ENCODE data around the gene LRP3.

The LRP3 gene

GRCh38 chr19:33225458-33225926 is 31.4 kb downstream of the LRP3 start, which contains the start of gene SLC7A10:
Gene SLC7A10 (minus strand): TSS chr19:33225850. CDS start chr19:33225703, 147 bp downstream.
- Histone ChIP-seq H3K36me3 (ENCODE audit: control insufficient read depth, insufficient read depth, low read length) (no peaks in the 10 kb centered on the region), H3K4me3 (ENCODE audit: low read depth, low read length) (peak within 1 kb of the TSS; percentile 65), H3K9me3 (ENCODE audit: control insufficient read depth, insufficient read depth, low read length) (no peaks in the 10 kb centered on the region), H3K9ac (ENCODE audit: low read depth, low read length) (no peak within 1 kb of the TSS), H3K4me1 (ENCODE audit: control insufficient read depth, insufficient read depth, low read length) (peaks cover 3% of the 10 kb centered on the region), H3K27me3 (ENCODE audit: control insufficient read depth, insufficient read depth, low read length) (peaks cover 34% of the 10 kb centered on the region)

DNA sequence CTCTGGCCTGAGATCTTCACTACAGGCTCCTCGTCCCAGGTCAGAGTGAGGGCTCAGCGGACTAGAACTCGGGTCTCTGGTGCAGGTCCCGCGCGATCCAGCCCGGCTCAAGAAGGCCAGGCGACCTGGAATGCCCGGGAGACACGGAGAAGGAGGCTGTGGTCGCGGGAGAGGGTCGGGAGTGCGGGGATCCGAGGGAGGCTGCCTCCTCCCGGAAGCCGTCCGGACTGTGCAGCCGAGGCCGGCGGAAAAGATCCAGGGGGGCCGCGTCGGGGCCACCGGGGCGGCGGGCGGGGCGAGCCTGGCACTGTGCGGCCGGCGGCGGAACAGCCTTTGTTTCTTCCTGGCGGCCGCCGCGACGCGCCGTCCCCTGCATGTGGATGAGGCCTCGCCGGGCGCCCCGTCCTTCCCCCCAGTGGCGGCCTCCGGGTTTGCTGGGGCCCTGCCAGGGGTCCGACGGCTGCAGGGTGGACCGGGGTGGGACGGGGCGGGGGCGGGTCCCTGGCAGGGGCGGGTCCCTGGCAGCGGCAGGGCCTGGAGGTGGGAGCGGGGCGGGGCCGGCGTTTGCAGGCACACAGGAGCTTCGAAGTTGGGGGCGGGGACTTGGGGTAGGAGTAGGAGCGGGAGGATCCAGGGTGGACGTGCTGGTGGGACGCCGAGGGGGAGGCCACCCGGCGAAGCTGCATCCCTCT is 32.6 kb downstream of the LRP3 start:
- Histone ChIP-seq H3K4me3 (ENCODE audit: low read depth, low read length) (peak overlapping the region; percentile 65), H3K4me1 (ENCODE audit: control insufficient read depth, insufficient read depth, low read length) (peaks cover 3% of the 10 kb centered on the region), H3K36me3 (ENCODE audit: control insufficient read depth, insufficient read depth, low read length) (no peaks in the 10 kb centered on the region), H3K27me3 (ENCODE audit: control insufficient read depth, insufficient read depth, low read length) (peaks cover 34% of the 10 kb centered on the region), H3K9me3 (ENCODE audit: control insufficient read depth, insufficient read depth, low read length) (no peaks in the 10 kb centered on the region), H3K9ac (ENCODE audit: low read depth, low read length) (no peak overlapping the region)

- H3K9ac ChIP-seq (ENCODE audit: low read depth, low read length): no peak overlapping the region
- no peaks in the 10 kb centered on the region for H3K9me3 ChIP-seq (ENCODE audit: control insufficient read depth, insufficient read depth, low read length)
- H3K4me3 ChIP-seq (ENCODE audit: low read depth, low read length): peak overlapping the region; percentile 61
- H3K36me3 ChIP-seq (ENCODE audit: control insufficient read depth, insufficient read depth, low read length): no peaks in the 10 kb centered on the region
- H3K4me1 ChIP-seq (ENCODE audit: control insufficient read depth, insufficient read depth, low read length): peaks cover 3% of the 10 kb centered on the region
- H3K27me3 ChIP-seq (ENCODE audit: control insufficient read depth, insufficient read depth, low read length): peaks cover 34% of the 10 kb centered on the region
Measured at GRCh38 chr19:33227242-33227650, 33.1 kb downstream of the LRP3 start.

- Histone ChIP-seq H3K9me3 (ENCODE audit: control insufficient read depth, insufficient read depth, low read length) (no peaks in the 10 kb centered on the region), H3K4me3 (ENCODE audit: low read depth, low read length) (no peak overlapping the region), H3K9ac (ENCODE audit: low read depth, low read length) (no peak overlapping the region), H3K36me3 (ENCODE audit: control insufficient read depth, insufficient read depth, low read length) (no peaks in the 10 kb centered on the region), H3K4me1 (ENCODE audit: control insufficient read depth, insufficient read depth, low read length) (peaks cover 3% of the 10 kb centered on the region), H3K27me3 (ENCODE audit: control insufficient read depth, insufficient read depth, low read length) (peaks cover 32% of the 10 kb centered on the region)
Measured at GRCh38 chr19:33227870-33228599, 33.9 kb downstream of the LRP3 start.

- Histone ChIP-seq H3K9ac (ENCODE audit: low read depth, low read length) (no peak overlapping the region), H3K4me1 (ENCODE audit: control insufficient read depth, insufficient read depth, low read length) (peaks cover 3% of the 10 kb centered on the region), H3K36me3 (ENCODE audit: control insufficient read depth, insufficient read depth, low read length) (no peaks in the 10 kb centered on the region), H3K9me3 (ENCODE audit: control insufficient read depth, insufficient read depth, low read length) (no peaks in the 10 kb centered on the region), H3K27me3 (ENCODE audit: control insufficient read depth, insufficient read depth, low read length) (peaks cover 17% of the 10 kb centered on the region), H3K4me3 (ENCODE audit: low read depth, low read length) (no peak overlapping the region)
Measured at GRCh38 chr19:33229962-33230361, 35.8 kb downstream of the LRP3 start.

DNA sequence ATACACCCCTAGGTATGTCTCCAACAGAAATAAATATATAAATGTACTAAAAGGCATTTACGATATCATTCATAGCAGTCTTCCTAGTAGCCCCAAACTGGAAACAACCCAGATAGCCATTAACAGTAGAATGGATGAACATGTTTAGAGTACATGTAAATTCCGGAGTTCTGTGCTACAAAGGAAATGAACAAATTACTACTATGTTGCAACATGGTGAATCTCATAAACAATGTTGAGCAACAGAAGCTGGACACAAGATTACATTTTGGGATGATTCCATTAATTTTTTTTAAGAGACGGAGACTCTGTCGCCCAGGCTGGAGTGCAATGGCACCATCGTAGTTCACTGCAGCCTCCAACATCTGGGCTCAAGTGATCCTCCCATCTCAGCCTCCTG is 37.4 kb downstream of the LRP3 start:
- no peaks in the 10 kb centered on the region for H3K9me3 ChIP-seq (ENCODE audit: control insufficient read depth, insufficient read depth, low read length)
- peaks cover 3% of the 10 kb centered on the region for H3K4me1 ChIP-seq (ENCODE audit: control insufficient read depth, insufficient read depth, low read length)
- H3K27me3 ChIP-seq (ENCODE audit: control insufficient read depth, insufficient read depth, low read length): peaks cover 7% of the 10 kb centered on the region
- H3K4me3 ChIP-seq (ENCODE audit: low read depth, low read length): no peak overlapping the region
- H3K36me3 ChIP-seq (ENCODE audit: control insufficient read depth, insufficient read depth, low read length): no peaks in the 10 kb centered on the region
- no peak overlapping the region for H3K9ac ChIP-seq (ENCODE audit: low read depth, low read length)

DNA sequence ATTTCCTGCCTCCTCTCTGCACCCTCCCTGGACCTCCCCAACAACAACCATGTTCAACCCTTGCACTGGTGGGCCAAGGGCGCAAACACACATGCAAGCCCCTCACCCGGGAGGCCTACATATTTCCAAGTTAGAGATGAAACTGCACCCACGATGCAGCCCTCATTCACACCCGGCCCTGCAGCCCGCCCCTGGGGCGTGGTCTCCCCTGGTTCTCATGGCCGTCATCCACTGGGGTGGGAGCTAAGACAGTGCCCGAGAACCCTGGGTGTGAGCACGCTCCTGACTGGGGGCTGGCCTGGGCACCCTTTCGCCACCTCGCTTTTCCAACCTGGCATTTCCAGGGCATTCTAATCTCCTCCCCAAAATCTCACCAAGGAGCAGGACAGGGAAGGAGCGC is 38.5 kb downstream of the LRP3 start:
- no peak overlapping the region for H3K9ac ChIP-seq (ENCODE audit: low read depth, low read length)
- no peaks in the 10 kb centered on the region for H3K4me1 ChIP-seq (ENCODE audit: control insufficient read depth, insufficient read depth, low read length)
- peaks cover 3% of the 10 kb centered on the region for H3K27me3 ChIP-seq (ENCODE audit: control insufficient read depth, insufficient read depth, low read length)
- no peak overlapping the region for H3K4me3 ChIP-seq (ENCODE audit: low read depth, low read length)
- H3K36me3 ChIP-seq (ENCODE audit: control insufficient read depth, insufficient read depth, low read length): no peaks in the 10 kb centered on the region
- H3K9me3 ChIP-seq (ENCODE audit: control insufficient read depth, insufficient read depth, low read length): no peaks in the 10 kb centered on the region

DNA sequence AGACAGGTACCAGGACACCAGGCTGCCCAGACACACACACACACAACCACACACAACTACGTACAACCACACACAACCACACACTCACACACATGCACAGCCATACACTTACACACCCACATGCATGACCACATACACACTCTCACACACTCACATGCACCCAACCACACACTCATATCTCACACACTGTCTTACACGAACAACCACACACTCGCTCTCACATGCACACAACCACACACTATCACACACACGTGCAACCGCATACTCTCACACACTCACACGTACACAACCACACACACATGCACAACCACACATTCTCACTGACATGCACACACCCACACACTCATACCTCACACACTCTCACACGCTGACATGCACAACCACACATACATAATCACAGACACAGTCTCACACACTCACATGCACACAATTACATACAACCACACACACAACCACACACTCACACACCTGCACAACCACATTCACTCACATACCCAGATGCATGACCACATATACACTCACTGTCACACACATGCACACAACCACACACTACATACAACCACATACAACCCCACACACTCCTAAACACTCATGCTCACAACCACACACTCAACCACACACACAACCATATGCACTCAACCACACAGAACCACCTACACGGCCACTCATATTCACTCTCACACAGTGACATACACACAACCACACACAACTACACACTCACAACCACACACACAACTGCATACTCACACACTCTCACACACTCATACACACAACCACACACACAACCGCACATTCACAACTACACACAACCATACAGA is 39.1 kb downstream of the LRP3 start:
- Histone ChIP-seq H3K4me1 (ENCODE audit: control insufficient read depth, insufficient read depth, low read length) (no peaks in the 10 kb centered on the region), H3K36me3 (ENCODE audit: control insufficient read depth, insufficient read depth, low read length) (no peaks in the 10 kb centered on the region), H3K4me3 (ENCODE audit: low read depth, low read length) (no peak overlapping the region), H3K9me3 (ENCODE audit: control insufficient read depth, insufficient read depth, low read length) (no peaks in the 10 kb centered on the region), H3K27me3 (ENCODE audit: control insufficient read depth, insufficient read depth, low read length) (no peaks in the 10 kb centered on the region), H3K9ac (ENCODE audit: low read depth, low read length) (no peak overlapping the region)

GRCh38 chr19:33234092-33234491 is 40.0 kb downstream of the LRP3 start:
- H3K4me1 ChIP-seq (ENCODE audit: control insufficient read depth, insufficient read depth, low read length): no peaks in the 10 kb centered on the region
- H3K4me3 ChIP-seq (ENCODE audit: low read depth, low read length): no peak overlapping the region
- no peaks in the 10 kb centered on the region for H3K36me3 ChIP-seq (ENCODE audit: control insufficient read depth, insufficient read depth, low read length)
- no peaks in the 10 kb centered on the region for H3K9me3 ChIP-seq (ENCODE audit: control insufficient read depth, insufficient read depth, low read length)
- no peaks in the 10 kb centered on the region for H3K27me3 ChIP-seq (ENCODE audit: control insufficient read depth, insufficient read depth, low read length)
- no peak overlapping the region for H3K9ac ChIP-seq (ENCODE audit: low read depth, low read length)

- H3K27me3 ChIP-seq (ENCODE audit: control insufficient read depth, insufficient read depth, low read length): no peaks in the 10 kb centered on the region
- H3K4me1 ChIP-seq (ENCODE audit: control insufficient read depth, insufficient read depth, low read length): no peaks in the 10 kb centered on the region
- H3K9ac ChIP-seq (ENCODE audit: low read depth, low read length): no peak overlapping the region
- no peaks in the 10 kb centered on the region for H3K36me3 ChIP-seq (ENCODE audit: control insufficient read depth, insufficient read depth, low read length)
- H3K9me3 ChIP-seq (ENCODE audit: control insufficient read depth, insufficient read depth, low read length): no peaks in the 10 kb centered on the region
- H3K4me3 ChIP-seq (ENCODE audit: low read depth, low read length): no peak overlapping the region
Measured at GRCh38 chr19:33234736-33235135, 40.6 kb downstream of the LRP3 start.

DNA sequence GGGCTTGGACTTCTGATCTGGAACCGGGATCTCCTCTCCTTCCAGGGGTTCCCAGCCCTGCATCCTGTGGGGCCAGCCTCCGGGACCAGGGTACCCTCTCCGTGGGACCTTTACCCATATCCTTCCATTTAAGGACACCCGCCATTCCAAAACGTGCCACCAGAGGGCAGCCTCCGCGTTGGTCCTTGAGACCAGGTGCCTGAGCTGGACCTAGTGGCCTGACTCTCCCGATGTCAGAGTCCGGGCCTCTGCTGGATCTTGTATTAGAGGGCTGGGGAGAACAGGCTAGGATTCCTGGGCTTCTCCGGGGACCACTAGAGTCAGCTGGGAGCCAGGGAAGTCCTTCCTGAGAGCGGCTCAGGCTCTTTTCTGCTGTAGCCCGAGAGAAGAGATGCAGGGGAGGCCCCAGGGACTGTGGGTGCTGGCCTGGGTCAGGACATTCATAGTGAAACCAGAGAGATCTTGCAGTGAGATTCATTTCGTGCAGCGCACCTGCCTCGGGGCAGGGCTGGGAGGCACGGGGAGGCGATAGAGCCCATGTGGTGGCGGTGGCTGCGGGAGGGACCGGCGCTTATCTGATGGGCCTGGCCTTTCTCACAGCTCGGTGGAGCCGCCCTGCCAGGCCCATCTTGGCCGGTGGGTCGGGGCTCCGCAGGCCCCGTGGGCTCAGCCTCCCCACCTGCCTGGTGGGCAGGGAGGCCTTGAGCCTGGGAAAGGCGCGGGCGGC is 41.3 kb downstream of the LRP3 start:
- Histone ChIP-seq H3K9ac (ENCODE audit: low read depth, low read length) (no peak overlapping the region), H3K36me3 (ENCODE audit: control insufficient read depth, insufficient read depth, low read length) (no peaks in the 10 kb centered on the region), H3K4me3 (ENCODE audit: low read depth, low read length) (no peak overlapping the region), H3K4me1 (ENCODE audit: control insufficient read depth, insufficient read depth, low read length) (no peaks in the 10 kb centered on the region), H3K9me3 (ENCODE audit: control insufficient read depth, insufficient read depth, low read length) (no peaks in the 10 kb centered on the region), H3K27me3 (ENCODE audit: control insufficient read depth, insufficient read depth, low read length) (no peaks in the 10 kb centered on the region)

All from iPS-15b (cell line).